Left colon (tissue), 2 donors: ENCODE results near the gene SPAAR. TPM values are rescaled to one million over a fixed set of nuclear protein-coding genes. Genes with fewer than 3 reads are reported as not detected.

Experiments used
- total RNA-seq, 2 donors: library from RNA; stranded (reverse); fragmentation: NEBNext Ultra II Directional; extraction: Animal tissue kit (Norgen Biotek cat#: 25700); gene quantifications; one replicate each; pipeline ENCODE4 v1.2.1, GENCODE V29; 2021
- donor health status: DM: no; HTN: no; CAD: no.
- donor health status: DM: yes; HTN: yes; CAD: no.

The SPAAR gene
- total RNA-seq, 2 donors from 2014 or later: 1.3 to 2.1 TPM

Other genes with a start within 250 kb of the SPAAR start
- gene ARHGEF39, start 244.3 kb upstream of the SPAAR start, total RNA-seq: 1 to 10 TPM; 5.2 to 7.6 TPM
- under 1 TPM; 0.56 to 0.89 TPM for gene CA9, start 235.6 kb upstream of the SPAAR start, total RNA-seq
- gene TPM2, start 219.6 kb upstream of the SPAAR start, total RNA-seq: 100 to 1,000 TPM in 1 of 2 donors, 10 to 100 TPM in 1; 25.9 to 277 TPM
- 100 to 1,000 TPM; 142 to 172 TPM for gene TLN1, start 177.3 kb upstream of the SPAAR start, total RNA-seq
- gene CREB3, start 176.8 kb upstream of the SPAAR start, total RNA-seq: 10 to 100 TPM; 40.2 to 40.6 TPM
- gene GBA2, start 160.3 kb upstream of the SPAAR start, total RNA-seq: 100 to 1,000 TPM; 179 to 186 TPM
- gene RGP1, start 160.2 kb upstream of the SPAAR start, total RNA-seq: 10 to 100 TPM; 54.8 to 56.3 TPM
- not detected for gene MSMP, start 155.2 kb upstream of the SPAAR start, total RNA-seq
- 1 to 10 TPM; 7.4 to 7.9 TPM for gene NPR2, start 117.9 kb upstream of the SPAAR start, total RNA-seq
- gene SPAG8, start 97.2 kb upstream of the SPAAR start, total RNA-seq: 1 to 10 TPM in 1 of 2 donors, under 1 TPM in 1; 0.15 to 1.5 TPM
- gene HINT2, start 94.4 kb upstream of the SPAAR start, total RNA-seq: 10 to 100 TPM; 56.0 to 59.4 TPM
- under 1 TPM in 1 of 2 donors, not detected in 1; 0.28 TPM for gene FAM221B, start 80.8 kb upstream of the SPAAR start, total RNA-seq
- gene TMEM8B, start 80.3 kb upstream of the SPAAR start, total RNA-seq: 10 to 100 TPM; 15.4 to 16.4 TPM
- gene OR13J1, start 39.1 kb upstream of the SPAAR start, total RNA-seq: not detected
- 10 to 100 TPM; 17.4 to 58.7 TPM for gene HRCT1, start 3.3 kb upstream of the SPAAR start, total RNA-seq
- gene OR2S2, start 48.7 kb downstream of the SPAAR start, total RNA-seq: not detected
- 1 to 10 TPM; 2.9 to 4.7 TPM for gene RECK, start 127.4 kb downstream of the SPAAR start, total RNA-seq
- gene GLIPR2, start 227.2 kb downstream of the SPAAR start, total RNA-seq: 10 to 100 TPM; 26.0 to 33.3 TPM